AG09319 (cell line): Measurements from ENCODE around the gene JARID2.

Experiments used
- DNase-seq: peaks from one replicate; pipeline ENCODE4 v3.0.0-alpha.2; 2010; ENCODE audit warnings: low read depth; ENCODE audit errors: extremely low read depth
- TF ChIP-seq, protein P1 (sequence below): IDR thresholded peaks from 2 replicates; pipeline ENCODE4 v1.5.1; 2011; ENCODE audit warnings: low read depth, mild to moderate bottlenecking, inconsistent platforms, low read length, moderate library complexity

Gene JARID2

DNA sequence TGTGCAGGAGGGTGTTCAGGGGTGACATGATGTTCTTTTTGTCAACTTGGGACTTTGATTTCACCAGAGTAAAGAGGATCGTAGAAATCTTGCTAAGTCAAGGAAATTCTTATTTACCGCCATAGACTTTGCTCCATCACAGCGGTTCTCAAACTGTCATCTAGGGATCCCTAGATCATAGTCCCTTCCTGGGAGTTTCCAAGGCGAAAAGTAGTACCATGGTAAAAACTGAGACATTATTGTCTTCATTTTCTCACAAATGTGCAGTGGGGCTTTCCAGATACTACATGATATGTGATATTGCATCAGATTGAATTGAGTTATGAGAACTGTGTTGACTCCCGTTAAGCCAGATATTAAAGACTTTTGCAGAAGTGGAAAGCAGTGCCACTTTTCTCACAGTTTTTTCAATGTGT is 79.7 kb downstream of the JARID2 start:
- no peak for DNase-seq
- TF ChIP-seq, protein P1, sequence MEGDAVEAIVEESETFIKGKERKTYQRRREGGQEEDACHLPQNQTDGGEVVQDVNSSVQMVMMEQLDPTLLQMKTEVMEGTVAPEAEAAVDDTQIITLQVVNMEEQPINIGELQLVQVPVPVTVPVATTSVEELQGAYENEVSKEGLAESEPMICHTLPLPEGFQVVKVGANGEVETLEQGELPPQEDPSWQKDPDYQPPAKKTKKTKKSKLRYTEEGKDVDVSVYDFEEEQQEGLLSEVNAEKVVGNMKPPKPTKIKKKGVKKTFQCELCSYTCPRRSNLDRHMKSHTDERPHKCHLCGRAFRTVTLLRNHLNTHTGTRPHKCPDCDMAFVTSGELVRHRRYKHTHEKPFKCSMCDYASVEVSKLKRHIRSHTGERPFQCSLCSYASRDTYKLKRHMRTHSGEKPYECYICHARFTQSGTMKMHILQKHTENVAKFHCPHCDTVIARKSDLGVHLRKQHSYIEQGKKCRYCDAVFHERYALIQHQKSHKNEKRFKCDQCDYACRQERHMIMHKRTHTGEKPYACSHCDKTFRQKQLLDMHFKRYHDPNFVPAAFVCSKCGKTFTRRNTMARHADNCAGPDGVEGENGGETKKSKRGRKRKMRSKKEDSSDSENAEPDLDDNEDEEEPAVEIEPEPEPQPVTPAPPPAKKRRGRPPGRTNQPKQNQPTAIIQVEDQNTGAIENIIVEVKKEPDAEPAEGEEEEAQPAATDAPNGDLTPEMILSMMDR, result no peak

DNA sequence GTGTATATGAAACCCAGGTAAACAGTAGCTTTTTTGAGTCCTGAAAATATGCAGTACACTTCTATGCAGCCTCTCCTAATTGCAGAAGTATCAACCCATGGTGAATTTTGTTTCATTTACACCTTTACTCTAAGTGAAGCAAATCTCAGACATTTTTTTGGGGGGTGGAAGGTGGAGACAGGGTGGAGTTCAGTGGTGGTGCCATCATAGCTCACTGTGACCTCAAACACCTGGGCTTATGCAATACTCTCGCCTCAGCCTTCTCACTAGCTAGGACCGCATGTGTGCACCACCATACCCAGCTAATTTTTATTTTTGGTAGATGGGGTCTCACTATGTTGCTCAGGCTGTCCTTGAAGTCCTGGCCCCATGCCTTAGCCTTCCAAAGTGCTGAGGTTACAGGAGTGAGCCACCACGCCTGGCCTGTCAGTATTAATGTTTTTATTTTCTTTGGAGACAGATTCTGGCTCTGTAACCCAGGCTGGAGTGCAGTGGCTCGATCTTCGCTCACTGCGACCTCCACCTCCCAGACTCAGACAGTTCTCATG is 80.3 kb downstream of the JARID2 start:
- no peak for DNase-seq

DNA sequence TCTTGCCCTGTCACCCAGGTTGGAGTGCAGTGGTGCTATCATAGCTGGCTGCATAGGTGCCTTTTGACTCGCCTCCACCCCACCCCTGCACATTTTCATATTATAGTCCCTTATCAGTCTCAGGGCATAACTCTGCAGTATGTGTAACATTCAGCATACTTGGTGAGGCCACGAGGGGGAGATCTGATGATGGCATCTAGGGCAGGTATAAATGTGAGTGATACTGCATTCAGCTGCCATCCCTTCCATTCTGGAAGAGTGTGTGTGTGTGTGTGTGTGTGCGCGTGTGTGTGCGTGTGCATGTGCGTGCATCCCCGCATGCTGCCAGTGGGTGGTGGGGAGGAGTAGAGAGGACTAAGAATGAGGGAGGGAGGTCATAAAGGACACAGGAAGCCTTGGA is 81.4 kb downstream of the JARID2 start:
- DNase-seq, result no peak
- TF ChIP-seq, protein P1, result no peak

More for the DNA sequence above, 80.3 kb downstream of the JARID2 start:
- TF ChIP-seq, protein P1, result no peak

DNA sequence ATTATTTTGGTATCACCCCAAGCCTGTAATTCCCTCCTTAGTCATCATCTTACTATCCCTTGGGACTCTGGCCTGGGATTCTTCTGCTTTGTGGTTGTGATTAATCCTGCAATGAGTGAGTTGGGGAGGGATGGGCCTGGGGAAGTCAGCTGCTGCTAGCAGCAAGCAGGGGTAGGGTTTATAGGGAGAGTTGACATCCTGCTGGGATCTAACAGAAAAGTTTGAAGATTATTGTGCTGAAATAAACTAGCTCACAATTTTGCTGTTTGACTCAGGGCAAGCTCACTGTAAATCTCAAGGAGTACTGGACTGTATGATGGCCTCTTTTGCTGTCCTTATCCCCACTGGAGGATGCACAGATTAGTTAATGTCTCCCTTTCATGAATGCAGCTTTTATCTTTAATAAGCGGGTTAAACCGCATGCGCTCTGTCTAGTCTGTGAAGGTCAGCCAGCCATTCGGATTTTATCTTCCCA is 83.4 kb downstream of the JARID2 start:
- TF ChIP-seq, protein P1, result no peak
- DNase-seq, result peak; percentile 62

DNA sequence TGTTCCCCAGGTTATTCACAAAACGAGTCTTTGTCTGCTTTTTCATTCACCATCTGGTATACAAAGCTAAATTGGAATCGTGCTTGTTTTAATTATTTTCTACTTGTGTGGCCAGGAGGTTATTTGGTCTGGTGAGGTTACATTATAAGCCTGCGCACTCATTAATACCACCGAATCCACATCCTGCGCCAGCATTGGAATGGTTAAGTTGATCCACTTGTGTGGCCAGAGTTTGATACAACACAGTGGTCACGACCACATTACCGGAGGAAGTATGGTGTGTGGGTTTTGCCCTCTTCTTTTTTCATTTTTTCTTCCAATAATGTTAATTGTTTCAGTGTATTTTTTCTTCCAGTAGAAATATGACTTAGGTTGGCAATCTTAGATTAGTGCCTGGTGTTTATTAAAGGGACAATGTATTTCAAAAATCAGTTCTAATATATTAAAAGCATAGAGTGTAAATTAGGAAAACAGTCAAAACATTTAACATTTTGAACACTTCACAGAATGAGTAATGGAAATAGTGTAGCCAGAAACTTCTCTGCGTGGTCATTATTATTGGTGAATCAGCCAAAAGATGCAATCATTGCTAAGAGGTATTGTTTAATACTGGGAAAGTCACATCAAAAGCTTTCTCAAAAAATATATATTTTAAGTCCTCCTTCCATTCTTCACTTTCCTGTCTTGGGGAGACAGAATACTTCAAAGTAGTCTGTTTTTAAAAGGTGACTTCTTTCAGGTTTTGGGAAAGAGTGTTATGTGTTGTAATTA is 84.5 kb downstream of the JARID2 start:
- DNase-seq, result no peak
- TF ChIP-seq, protein P1, result no peak

DNA sequence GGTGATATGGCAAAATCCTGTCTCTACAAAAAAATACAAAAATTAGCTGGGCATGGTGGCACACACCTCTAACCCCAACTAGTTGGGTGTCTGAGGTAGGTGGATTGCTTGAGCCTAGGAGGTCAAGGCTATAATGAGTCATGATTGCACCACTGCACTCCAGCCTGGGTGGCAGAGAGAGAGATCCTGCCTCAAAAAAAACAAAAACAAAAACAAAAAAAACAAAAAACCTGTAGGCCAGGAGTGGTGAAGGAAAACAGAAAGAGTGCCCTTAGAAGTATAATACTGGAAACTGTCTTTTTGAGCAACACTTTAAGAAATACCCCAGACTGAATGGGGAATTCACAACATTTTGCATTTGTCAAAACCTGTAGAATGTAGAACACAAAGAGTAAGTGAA is 85.3 kb downstream of the JARID2 start:
- no peak for DNase-seq
- TF ChIP-seq, protein P1, result no peak

DNA sequence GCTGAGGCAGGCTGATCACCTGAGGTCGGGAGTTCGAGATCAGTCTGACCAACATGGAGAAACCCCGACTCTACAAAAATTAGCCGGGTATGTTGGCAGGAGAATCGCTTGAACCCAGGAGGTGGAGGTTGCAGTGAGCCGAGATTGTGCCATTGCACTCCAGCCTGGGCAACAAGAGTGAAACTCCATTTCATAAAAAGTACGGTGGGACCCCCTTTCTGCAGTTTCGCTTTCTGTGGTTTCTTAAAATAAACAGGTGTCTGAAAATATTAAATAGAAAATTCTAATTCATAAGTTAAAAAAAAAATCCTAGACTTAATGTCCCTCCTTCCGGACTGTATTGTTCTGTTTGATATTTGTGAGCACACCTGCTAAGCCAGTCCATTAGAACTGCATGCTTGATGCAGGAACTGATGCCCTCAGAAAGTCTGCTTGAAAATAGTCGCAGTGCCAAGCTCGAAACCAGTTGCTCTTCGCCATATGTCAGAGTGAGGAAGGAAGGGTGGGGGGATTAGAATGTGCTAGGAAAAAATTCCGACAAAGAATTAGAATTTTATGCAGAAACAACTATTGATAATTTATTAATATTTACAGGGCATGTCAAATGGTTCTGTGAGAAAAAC is 85.9 kb downstream of the JARID2 start:
- TF ChIP-seq, protein P1, result no peak
- no peak for DNase-seq
